ENCODE data around the gene FZR1. TPM values are rescaled to one million over a fixed set of nuclear protein-coding genes. Genes with fewer than 3 reads are reported as not detected.
A peak's percentile ranks its signal among the peaks of the same experiment; 100 is the strongest.
"Not testable (repeated sequence)": the region's sequence is repeated elsewhere in the genome, so short reads cannot be mapped to it uniquely, and the experiment has no call there.

Gene FZR1
- total RNA-seq, 1 donor from 2014 or later, result 28.1 TPM

DNA sequence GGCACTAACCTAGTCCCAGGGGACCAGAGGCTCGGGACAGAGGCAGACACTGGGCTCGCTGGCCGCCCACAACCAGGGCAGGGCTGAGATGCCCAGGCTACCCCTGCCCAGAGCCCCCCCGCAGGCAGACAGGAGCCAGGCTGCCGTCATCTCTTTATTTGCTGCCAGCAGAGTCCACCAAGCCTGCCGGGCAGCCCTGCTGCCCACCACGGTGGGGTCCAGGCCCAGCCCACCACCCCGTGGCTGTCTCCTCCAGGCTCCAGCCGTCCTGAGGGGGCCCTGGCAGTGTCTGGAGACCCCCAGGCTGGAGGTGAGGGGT is 37.9 kb downstream of the FZR1 start:
- DNase-seq (ENCODE audit: low spot score), result no peak

- peak; percentile 94 for DNase-seq (ENCODE audit: low spot score)
Observed at GRCh38 chr19:3544742-3545668, 38.9 kb downstream of the FZR1 start.

DNA sequence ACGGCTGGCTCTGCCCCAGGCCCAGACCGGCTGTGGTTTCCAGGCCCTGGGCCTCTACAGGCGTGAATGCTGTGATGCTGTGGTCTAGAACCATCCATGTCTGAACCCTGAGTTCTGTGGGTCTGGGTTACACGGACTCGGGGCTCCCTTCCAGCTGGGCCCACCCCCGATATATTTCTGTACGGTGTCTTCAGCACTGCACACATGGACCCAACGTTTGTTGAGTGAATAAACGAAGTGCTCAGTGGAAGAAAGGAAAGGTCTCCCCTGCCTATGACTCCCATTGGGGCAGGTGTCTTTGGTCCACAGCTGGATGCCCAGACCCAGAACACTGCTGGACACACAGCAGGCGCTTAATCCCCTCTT is 39.5 kb downstream of the FZR1 start:
- no peak for DNase-seq (ENCODE audit: low spot score)

DNA sequence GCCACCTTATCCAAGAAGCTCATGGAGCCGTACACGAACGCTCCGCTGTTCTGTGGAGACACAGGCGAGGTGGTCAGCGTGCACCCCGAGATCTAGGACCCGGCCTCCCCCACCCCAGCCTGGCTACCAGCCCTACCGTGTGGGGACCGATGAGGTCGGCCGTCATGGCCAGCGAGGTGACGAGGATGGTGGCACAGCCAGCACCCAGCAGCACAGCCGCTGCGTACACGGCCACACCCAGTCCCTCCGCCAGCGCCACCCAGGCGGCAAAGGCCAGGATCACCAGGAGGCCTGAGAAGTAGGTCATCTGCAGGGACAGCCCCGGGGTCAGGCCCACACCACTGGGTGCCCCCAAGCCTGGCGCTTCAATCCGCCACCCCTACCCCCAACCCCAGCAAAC is 40.0 kb downstream of the FZR1 start:
- DNase-seq (ENCODE audit: low spot score), result no peak

GRCh38 chr19:3547301-3547731 is 41.2 kb downstream of the FZR1 start:
- DNase-seq (ENCODE audit: low spot score), result no peak

DNA sequence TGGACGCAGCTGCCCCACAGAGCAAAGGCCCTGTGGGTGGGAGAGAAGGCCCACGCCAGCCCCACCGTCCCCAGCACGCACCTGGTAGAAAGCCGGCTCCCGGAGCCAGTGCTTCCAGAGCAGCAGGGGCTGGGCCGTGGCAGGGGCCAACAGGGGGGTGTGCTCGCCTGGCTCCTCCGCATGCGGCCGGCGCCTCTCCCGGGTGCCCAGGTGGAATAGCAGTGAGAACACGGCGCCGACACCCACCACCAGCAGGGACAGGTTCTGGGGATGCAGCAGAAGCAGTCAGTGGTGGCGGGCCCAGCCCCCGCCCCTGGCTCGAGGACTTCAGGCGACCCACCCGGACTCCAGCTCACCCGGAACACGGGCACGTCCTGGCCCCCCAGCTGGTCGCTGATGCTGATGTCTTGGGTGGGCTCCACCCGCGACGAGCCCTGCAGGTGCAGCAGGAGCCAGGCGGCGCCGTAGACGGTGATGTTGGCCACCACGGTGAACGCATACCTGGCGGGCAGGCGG is 41.7 kb downstream of the FZR1 start:
- DNase-seq (ENCODE audit: low spot score), result no peak

DNA sequence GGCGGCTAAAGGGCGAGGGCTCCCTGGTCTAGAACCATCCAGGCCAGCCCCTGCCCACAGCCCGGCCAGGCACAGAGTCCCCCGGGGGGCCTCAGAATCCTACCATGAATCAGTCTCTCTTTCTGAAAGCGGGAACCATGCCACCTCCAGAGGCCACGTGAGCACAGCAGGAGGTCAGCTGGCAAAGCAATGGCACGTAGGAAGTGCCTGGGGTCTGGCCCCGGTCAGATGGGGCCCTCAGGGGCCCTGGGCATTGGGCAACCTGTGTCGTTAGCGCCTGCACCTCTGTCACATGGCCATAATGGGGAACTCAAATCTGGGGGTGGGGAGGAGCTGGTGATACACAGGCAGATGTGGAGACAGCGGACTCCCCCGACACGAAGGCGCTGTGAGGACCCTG is 42.5 kb downstream of the FZR1 start:
- no peak for DNase-seq (ENCODE audit: low spot score)

GRCh38 chr19:3549816-3550215 is 43.7 kb downstream of the FZR1 start:
- no peak for DNase-seq (ENCODE audit: low spot score)

DNA sequence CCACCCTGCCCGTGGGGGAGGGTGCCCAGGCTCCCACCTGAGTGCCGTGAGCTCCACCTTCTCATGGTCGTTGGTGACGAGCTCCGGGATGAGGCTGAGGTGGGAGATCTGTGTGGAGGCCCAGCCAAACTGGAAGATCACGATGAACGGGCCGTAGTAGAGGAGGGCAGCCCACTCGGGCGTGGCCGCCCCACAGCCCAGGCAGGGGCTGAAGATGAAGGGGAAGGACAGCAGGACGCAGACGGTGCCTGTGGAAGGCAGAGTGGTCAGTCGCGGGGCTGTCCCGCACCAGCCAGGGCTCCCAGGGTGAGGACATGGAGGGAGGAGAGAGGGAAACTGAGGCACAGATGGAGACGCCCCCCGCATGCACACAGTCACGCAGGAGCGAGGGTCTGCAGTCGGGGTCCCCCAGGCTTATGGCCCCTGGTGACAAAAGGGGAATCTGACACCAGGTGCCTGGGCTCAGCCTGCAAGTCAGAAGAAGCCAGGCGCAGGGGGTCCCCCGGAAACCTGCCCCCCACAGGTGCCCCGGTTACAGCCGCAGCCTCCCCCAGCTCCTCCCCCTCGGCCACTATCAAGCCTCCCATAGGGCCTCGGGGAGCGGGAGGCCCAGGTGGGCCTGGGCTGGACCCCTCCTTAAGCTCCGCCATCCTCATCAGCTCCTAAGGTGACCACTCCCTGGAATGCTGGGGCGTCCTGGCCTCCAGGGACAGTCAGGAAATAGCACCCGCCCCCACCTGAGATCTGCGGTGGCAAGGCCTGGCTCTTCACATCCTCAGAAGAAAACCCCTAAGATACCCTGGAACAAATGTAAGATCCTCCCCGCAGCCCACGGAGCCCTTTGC is 45.1 kb downstream of the FZR1 start:
- DNase-seq (ENCODE audit: low spot score), result no peak

GRCh38 chr19:3551792-3552095 is 45.6 kb downstream of the FZR1 start:
- DNase-seq (ENCODE audit: low spot score), result no peak

DNA sequence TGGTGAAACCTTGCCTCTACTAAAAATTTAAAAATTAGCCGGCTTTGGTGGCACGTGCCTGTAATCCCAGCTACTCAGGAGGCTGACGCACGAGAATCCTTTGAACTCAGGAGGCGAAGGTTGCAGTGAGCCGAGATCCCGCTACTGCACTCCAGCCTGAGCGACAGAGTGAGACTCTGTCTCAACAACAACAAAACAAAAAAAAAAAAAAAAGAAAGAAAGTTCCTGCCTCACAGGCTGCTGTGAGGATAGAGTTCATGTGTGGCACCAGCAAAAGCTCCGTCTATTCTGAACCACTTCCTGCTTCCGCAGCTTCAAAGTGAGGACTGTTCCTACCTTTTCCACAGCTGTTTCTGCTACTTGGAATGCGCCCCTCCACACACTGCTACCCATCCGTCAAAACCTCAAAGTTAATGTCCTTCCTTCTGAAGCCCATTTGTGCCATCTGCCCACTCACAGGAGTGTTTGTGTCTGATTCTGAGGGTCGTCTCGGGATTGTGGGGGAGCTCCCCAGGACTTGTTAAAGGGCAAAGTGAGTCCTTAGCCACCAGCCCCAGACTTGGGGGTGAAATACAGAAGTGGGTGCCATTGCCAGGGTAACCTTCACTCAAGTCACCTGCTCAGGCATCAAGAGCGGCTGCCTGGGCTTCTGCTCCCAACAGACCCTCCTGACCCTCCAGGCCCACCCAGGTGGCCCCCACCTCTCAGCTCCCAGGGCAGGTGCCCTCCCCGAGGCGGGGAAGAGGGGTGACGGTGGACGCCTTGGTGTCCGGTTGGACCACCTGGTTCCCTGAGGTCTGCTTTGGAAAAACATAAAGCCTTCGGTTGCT is 48.4 kb downstream of the FZR1 start:
- no peak for DNase-seq (ENCODE audit: low spot score)

DNA sequence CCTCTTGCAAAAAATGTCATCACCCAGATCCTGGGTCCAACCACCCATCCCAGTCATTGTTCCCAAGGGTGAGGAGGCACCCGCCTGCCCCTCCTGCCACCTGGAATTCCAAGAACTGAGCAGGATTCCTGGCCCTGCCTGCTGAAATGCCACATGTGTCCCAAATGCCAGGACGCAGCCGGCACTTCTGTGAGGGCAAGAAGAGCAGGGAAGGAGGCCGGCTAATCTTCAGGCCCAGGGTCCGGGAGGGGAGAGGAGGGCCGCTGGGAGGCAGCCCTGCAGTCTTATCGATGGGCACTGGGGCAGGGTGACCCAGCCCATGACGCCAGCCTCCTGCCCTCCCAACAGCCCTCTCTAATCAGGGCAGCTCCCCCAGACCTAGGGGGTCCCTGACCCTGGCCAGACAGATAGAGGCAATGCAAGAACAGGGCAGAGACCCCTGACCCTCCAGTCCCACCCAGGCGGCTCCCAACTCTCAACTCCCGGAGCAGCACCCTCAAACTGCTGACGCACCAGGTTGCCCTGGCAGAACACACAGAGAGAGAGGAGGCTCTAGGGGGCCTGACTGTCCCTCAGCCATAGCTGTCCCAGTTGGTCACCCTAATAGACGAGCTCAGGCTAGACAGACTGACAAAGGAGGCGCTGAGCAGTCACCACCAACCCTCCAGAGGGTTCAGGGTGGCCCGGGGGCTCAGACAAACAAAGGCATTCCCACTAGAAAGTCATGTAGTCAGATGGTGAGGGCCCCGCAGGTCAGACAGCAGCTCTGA is 49.7 kb downstream of the FZR1 start:
- no peak for DNase-seq (ENCODE audit: low spot score)

DNA sequence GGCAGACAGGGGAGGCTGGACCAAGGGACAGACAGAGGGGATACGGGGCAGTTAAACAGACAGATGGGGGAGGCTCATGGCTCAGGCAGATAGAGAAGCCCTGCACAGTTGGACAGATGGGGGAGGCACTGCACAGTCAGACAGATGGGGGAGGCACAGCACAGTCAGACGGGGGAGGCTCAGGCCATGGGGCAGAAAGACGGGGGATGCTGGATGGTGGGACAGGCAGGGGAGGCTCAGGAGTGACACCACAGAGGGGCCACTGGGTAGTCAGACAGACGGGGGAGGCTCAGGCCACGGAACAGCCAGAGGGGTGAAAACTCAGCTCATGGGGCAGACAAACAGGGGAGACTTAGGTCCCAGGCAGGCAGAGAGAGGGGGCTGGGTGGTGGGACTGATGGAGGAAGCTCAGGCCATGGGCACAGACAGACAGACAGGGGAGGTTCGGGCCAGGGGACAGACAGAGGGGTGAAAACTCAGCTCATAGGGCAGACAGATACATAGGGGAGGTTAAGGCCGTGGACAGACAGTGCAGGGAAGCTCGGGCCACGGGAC is 50.4 kb downstream of the FZR1 start:
- DNase-seq (ENCODE audit: low spot score), result no peak

- DNase-seq (ENCODE audit: low spot score), result no peak
Observed at GRCh38 chr19:3556978-3557460, 50.9 kb downstream of the FZR1 start.

DNA sequence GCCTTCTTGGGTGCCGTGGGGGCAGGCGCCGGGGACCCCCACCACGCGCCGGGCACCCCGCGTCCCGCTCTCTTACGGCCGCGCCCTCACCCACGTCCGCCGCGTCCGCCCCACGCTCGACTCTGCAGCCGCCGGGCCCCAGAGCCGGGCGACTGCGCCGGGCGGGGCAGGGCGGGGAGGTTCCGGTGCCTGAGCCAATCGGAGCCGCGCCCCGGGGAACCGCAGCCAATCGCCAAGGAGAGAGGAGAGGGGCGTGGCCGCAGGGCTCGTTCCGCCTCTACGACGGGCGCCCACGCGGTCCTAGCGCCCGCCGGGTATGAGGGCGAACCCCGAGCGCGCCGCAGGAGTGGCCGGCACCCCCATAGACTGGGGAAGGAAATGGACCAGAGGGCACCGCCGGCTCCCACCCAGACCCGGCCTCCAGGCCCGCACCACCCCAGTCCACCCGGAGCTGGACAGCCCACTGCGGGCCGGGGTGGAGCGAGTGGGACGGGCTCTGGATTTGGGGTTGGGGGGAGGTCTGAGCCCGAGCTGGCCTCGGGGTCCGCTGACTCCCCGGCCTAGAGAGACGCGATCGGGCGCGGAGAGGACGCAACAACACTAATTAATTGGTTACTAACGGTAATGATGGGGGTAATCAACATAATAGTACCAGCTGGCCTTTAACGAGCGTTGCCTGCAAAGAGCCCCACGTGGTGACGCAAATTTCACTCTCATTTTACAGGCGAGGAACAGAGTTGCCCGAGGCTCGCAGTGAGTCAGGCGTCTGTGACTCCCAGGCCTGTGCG is 51.5 kb downstream of the FZR1 start, which contains the start of gene MFSD12:
Gene MFSD12 (minus strand): TSS at position 126 of the 788 bp plus-strand sequence. CDS start 183 bp downstream, outside the sequence.
- DNase-seq (ENCODE audit: low spot score), result peak; percentile 98

- DNase-seq (ENCODE audit: low spot score), result no peak
Observed at GRCh38 chr19:3563709-3564524, 57.8 kb downstream of the FZR1 start.

- DNase-seq (ENCODE audit: low spot score), result no peak
Observed at GRCh38 chr19:3565139-3565538, 59.0 kb downstream of the FZR1 start.

GRCh38 chr19:3570042-3570441 is 63.9 kb downstream of the FZR1 start:
- DNase-seq (ENCODE audit: low spot score), result not testable (repeated sequence)
